ENCODE measurements around the gene PARP9. TPM values are rescaled to one million over a fixed set of nuclear protein-coding genes. Genes with fewer than 3 reads are reported as not detected.

The PARP9 gene
- total RNA-seq, 5 donors from 2014 or later (not counting 1 experiment from before 2014, with no cell fraction given) = 20.2 to 43.0 (median 24.3) TPM

DNA sequence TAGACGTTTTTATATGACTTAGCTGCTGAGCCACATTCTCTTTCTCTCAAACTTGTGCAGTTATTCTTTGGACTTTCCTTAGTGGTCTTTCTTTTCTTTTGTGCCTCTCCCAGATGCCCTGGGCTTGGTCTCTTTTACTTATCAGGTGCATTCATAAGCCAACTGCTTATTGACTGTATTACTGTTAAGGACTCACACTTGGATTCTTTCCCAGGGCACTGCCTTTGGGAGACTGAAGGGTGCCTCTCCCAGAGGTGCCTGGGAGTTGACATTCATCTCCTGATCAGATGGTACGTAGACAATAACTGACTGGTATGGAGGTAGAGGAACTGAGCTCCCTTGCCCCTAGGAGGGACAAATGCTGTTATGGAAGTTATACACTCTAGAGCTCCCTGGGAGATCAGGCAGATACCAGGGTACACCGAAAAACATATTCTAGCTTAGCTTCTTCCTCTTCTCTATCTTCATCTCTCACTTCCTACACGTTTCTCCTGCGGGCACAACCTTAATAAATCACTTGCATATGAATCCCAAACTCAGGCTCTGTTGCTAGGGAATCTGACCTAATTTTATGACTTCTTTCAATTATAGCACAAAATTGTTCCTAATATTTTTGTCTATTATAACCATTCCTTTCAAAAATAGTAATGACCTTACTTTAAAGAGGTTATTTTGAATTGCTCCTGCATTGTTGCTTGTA, 38.1 kb upstream of the PARP9 start:
- H3K27me3 ChIP-seq (replicated peaks in 1 of 2; ENCODE audit: control insufficient read depth in 2 of 2, extremely low read depth in 1 of 2, insufficient read depth in 2 of 2, low read length in 1 of 2) = no peaks in the 10 kb centered on the region
- no peak overlapping the region for H3K27ac ChIP-seq (ENCODE audit: low read length)
- peaks cover 7 to 30% (median 9%) of the 10 kb centered on the region in 3 donors for H3K4me1 Mint-ChIP-seq
- H3K4me3 ChIP-seq (ENCODE audit: control insufficient read depth in 1 of 2, extremely low read depth in 1 of 2, low read length in 1 of 2) = no peak overlapping the region
- H3K27me3 Mint-ChIP-seq = no peaks in the 10 kb centered on the region
- ChIA-PET POLR2A (no interaction called here), CTCF (no interaction called here)
- 96% methylated on average over 4 of the region's 5 CpGs for WGBS (ENCODE audit: insufficient coverage)
- H3K27ac Mint-ChIP-seq = no peak overlapping the region
- no peaks in the 10 kb centered on the region for H3K9me3 Mint-ChIP-seq
- no peak overlapping the region for H3K4me3 Mint-ChIP-seq
- H3K9me3 ChIP-seq = no peaks in the 10 kb centered on the region
- peaks cover 0 to 7% of the 10 kb centered on the region in 2 donors for H3K36me3 ChIP-seq (ENCODE audit: control insufficient read depth in 2 of 2, extremely low read depth in 1 of 2, insufficient read depth in 1 of 2, low read length in 1 of 2)
- no peak for DNase-seq
- ATAC-seq (replicated peaks in 1 of 4) = no peak
- H3K36me3 Mint-ChIP-seq = peaks cover 38% of the 10 kb centered on the region
- H3K4me1 ChIP-seq (ENCODE audit: control insufficient read depth in 1 of 2, extremely low read depth in 1 of 2, insufficient read depth in 2 of 2, low read length in 2 of 2) = no peaks in the 10 kb centered on the region

DNA sequence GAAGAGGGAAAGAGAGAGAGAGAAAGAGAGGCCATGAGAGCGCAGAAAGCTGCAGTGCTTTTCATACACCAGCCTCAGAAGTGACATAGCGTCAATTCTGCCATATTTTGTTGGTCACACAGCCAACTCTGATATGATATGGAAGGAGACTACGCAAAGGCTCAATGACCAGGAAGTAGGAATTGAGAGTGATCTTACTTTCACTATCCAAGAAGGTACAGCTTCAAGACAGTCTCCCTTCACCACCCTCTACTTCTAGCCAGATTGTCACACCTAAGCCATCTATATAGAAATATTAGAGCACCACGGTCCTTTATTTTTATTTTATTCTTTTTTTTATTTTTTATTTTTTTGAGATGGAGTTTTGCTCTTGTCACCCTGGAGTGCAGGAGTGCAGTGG, 34.5 kb upstream of the PARP9 start:
- Histone ChIP-seq H3K4me3 (ENCODE audit: control insufficient read depth in 1 of 2, extremely low read depth in 1 of 2, low read length in 1 of 2) (no peak overlapping the region), H3K9me3 (peaks cover 2% of the 10 kb centered on the region), H3K27me3 (replicated peaks in 1 of 2; ENCODE audit: control insufficient read depth in 2 of 2, extremely low read depth in 1 of 2, insufficient read depth in 2 of 2, low read length in 1 of 2) (no peaks in the 10 kb centered on the region), H3K27ac (ENCODE audit: low read length) (no peak overlapping the region), H3K36me3 (ENCODE audit: control insufficient read depth in 2 of 2, extremely low read depth in 1 of 2, insufficient read depth in 1 of 2, low read length in 1 of 2) (peaks cover 0 to 3% of the 10 kb centered on the region in 2 donors), H3K4me1 (ENCODE audit: control insufficient read depth in 1 of 2, extremely low read depth in 1 of 2, insufficient read depth in 2 of 2, low read length in 2 of 2) (no peaks in the 10 kb centered on the region)
- H3K9me3 Mint-ChIP-seq = peaks cover 0 to 4% (median 4%) of the 10 kb centered on the region in 3 donors
- H3K27me3 Mint-ChIP-seq = no peaks in the 10 kb centered on the region
- H3K27ac Mint-ChIP-seq = no peak overlapping the region
- ChIA-PET POLR2A (no interaction called here), CTCF (interaction anchor here in 1 of 2 donors (0.7 kb wide), 1 partner anchor 20 kb away, joined by 3 read pairs; no protein-coding TSS in a partner anchor)
- no peak for ATAC-seq (replicated peaks in 1 of 4)
- peaks cover 45% of the 10 kb centered on the region for H3K36me3 Mint-ChIP-seq
- no CpG with 5 or more reads among the region's 4 CpGs for WGBS (ENCODE audit: insufficient coverage)
- H3K4me3 Mint-ChIP-seq = no peak overlapping the region
- DNase-seq = no peak
- H3K4me1 Mint-ChIP-seq = peaks cover 7 to 29% (median 11%) of the 10 kb centered on the region in 3 donors

DNA sequence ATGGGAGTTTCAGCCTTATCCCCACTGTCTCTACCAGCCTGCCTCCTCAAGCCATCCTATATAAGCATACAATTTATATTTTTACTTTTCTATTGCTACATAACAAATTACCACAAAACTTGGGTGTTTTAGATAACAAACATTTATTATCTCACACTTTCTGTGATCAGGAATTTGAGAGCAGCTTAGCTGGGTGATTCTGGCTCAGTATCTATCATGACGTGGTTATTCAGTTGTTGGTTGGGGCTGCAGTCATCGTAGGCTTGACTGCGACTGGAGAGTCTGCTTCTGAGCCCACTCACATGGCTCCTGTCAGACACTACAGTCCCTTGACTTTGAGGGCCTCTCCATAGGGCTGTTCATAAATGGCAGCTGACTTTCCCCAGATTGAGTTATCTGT, 34.1 kb upstream of the PARP9 start:
- CTCF ChIA-PET = interaction anchor here (0.5 to 0.7 kb wide), 2 partner anchors 18 to 20 kb away, joined by 3 to 7 read pairs; no protein-coding TSS in a partner anchor
- ATAC-seq (replicated peaks in 1 of 4) = no peak
- H3K36me3 Mint-ChIP-seq = peaks cover 43% of the 10 kb centered on the region
- peaks cover 0 to 4% (median 4%) of the 10 kb centered on the region in 3 donors for H3K9me3 Mint-ChIP-seq
- H3K27me3 Mint-ChIP-seq = no peaks in the 10 kb centered on the region
- Histone ChIP-seq H3K27ac (ENCODE audit: low read length) (no peak overlapping the region), H3K36me3 (ENCODE audit: control insufficient read depth in 2 of 2, extremely low read depth in 1 of 2, insufficient read depth in 1 of 2, low read length in 1 of 2) (peaks cover 0 to 3% of the 10 kb centered on the region in 2 donors), H3K4me1 (ENCODE audit: control insufficient read depth in 1 of 2, extremely low read depth in 1 of 2, insufficient read depth in 2 of 2, low read length in 2 of 2) (no peaks in the 10 kb centered on the region), H3K4me3 (ENCODE audit: control insufficient read depth in 1 of 2, extremely low read depth in 1 of 2, low read length in 1 of 2) (no peak overlapping the region), H3K9me3 (peaks cover 2% of the 10 kb centered on the region), H3K27me3 (replicated peaks in 1 of 2; ENCODE audit: control insufficient read depth in 2 of 2, extremely low read depth in 1 of 2, insufficient read depth in 2 of 2, low read length in 1 of 2) (no peaks in the 10 kb centered on the region)
- no peak overlapping the region for H3K27ac Mint-ChIP-seq
- WGBS (ENCODE audit: insufficient coverage) = 100% methylated on average over 2 of the region's 3 CpGs
- POLR2A ChIA-PET = no interaction called here
- DNase-seq = no peak
- H3K4me3 Mint-ChIP-seq = no peak overlapping the region
- peaks cover 7 to 26% (median 11%) of the 10 kb centered on the region in 3 donors for H3K4me1 Mint-ChIP-seq

DNA sequence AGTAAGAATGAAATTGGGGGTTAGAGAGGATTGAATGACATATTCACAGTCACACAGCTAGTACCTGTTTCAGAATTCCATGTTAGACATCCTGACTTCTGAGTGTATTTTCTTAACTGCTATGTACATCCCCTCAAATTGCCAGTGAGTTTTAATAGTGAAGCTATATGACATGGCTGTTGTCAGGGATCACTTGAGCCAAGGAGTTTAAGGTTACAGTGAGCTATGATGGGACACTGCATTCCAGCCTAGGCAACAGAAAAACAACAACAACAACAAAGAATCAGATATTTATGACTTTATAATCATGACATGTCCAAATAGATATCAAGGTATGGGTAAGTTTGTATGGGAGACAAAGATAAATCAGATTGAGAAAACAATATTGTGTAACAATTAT, 29.9 kb upstream of the PARP9 start:
- CTCF ChIA-PET = interaction anchor here in 1 of 2 donors (0.8 kb wide), 1 partner anchor 22 kb away, joined by 4 read pairs; no protein-coding TSS in a partner anchor
- ATAC-seq (replicated peaks in 1 of 4) = no peak
- POLR2A ChIA-PET = no interaction called here
- Histone ChIP-seq H3K27ac (ENCODE audit: low read length) (no peak overlapping the region), H3K9me3 (peaks cover 2% of the 10 kb centered on the region), H3K4me1 (ENCODE audit: control insufficient read depth in 1 of 2, extremely low read depth in 1 of 2, insufficient read depth in 2 of 2, low read length in 2 of 2) (no peaks in the 10 kb centered on the region), H3K4me3 (ENCODE audit: control insufficient read depth in 1 of 2, extremely low read depth in 1 of 2, low read length in 1 of 2) (no peak overlapping the region), H3K27me3 (replicated peaks in 1 of 2; ENCODE audit: control insufficient read depth in 2 of 2, extremely low read depth in 1 of 2, insufficient read depth in 2 of 2, low read length in 1 of 2) (no peaks in the 10 kb centered on the region), H3K36me3 (ENCODE audit: control insufficient read depth in 2 of 2, extremely low read depth in 1 of 2, insufficient read depth in 1 of 2, low read length in 1 of 2) (peaks cover 0 to 3% of the 10 kb centered on the region in 2 donors)
- Mint-ChIP-seq H3K27ac (no peak overlapping the region), H3K9me3 (peaks cover 0 to 4% (median 4%) of the 10 kb centered on the region in 3 donors), H3K4me1 (peaks cover 5 to 19% (median 14%) of the 10 kb centered on the region in 3 donors), H3K4me3 (no peak overlapping the region), H3K27me3 (no peaks in the 10 kb centered on the region), H3K36me3 (peaks cover 45% of the 10 kb centered on the region)
- no peak for DNase-seq

- no peaks in the 10 kb centered on the region for H3K9me3 ChIP-seq
- H3K4me3 Mint-ChIP-seq = no peak overlapping the region
- H3K27me3 ChIP-seq (replicated peaks in 1 of 2; ENCODE audit: control insufficient read depth in 2 of 2, extremely low read depth in 1 of 2, insufficient read depth in 2 of 2, low read length in 1 of 2) = no peaks in the 10 kb centered on the region
- H3K36me3 Mint-ChIP-seq = peaks cover 38% of the 10 kb centered on the region
- H3K4me1 ChIP-seq (ENCODE audit: control insufficient read depth in 1 of 2, extremely low read depth in 1 of 2, insufficient read depth in 2 of 2, low read length in 2 of 2) = no peaks in the 10 kb centered on the region
- ATAC-seq (replicated peaks in 1 of 4) (no peak), DNase-seq (no peak)
- no peak overlapping the region for H3K27ac ChIP-seq (ENCODE audit: low read length)
- no peaks in the 10 kb centered on the region for H3K36me3 ChIP-seq (ENCODE audit: control insufficient read depth in 2 of 2, extremely low read depth in 1 of 2, insufficient read depth in 1 of 2, low read length in 1 of 2)
- CTCF ChIA-PET = no interaction called here
- no peaks in the 10 kb centered on the region for H3K27me3 Mint-ChIP-seq
- POLR2A ChIA-PET = no interaction called here
- H3K9me3 Mint-ChIP-seq = no peaks in the 10 kb centered on the region
- H3K4me1 Mint-ChIP-seq = peaks cover 18 to 36% (median 26%) of the 10 kb centered on the region in 3 donors
- H3K4me3 ChIP-seq (ENCODE audit: control insufficient read depth in 1 of 2, extremely low read depth in 1 of 2, low read length in 1 of 2) = no peak overlapping the region
- no peak overlapping the region for H3K27ac Mint-ChIP-seq
- WGBS (ENCODE audit: insufficient coverage) = no CpG with 5 or more reads among the region's 2 CpGs
These were observed 26.5 kb upstream of the PARP9 start for GRCh38 chr3:122590610-122591009.

GRCh38 chr3:122589297-122589696, 25.2 kb upstream of the PARP9 start:
- H3K27me3 Mint-ChIP-seq = no peaks in the 10 kb centered on the region
- ChIA-PET POLR2A (no interaction called here), CTCF (no interaction called here)
- no peak overlapping the region for H3K4me3 ChIP-seq (ENCODE audit: control insufficient read depth in 1 of 2, extremely low read depth in 1 of 2, low read length in 1 of 2)
- DNase-seq (no peak), ATAC-seq (replicated peaks in 1 of 4) (no peak)
- no peak overlapping the region for H3K4me3 Mint-ChIP-seq
- no peaks in the 10 kb centered on the region for H3K4me1 ChIP-seq (ENCODE audit: control insufficient read depth in 1 of 2, extremely low read depth in 1 of 2, insufficient read depth in 2 of 2, low read length in 2 of 2)
- H3K36me3 Mint-ChIP-seq = peaks cover 38% of the 10 kb centered on the region
- H3K36me3 ChIP-seq (ENCODE audit: control insufficient read depth in 2 of 2, extremely low read depth in 1 of 2, insufficient read depth in 1 of 2, low read length in 1 of 2) = peaks cover 0 to 4% of the 10 kb centered on the region in 2 donors
- H3K9me3 Mint-ChIP-seq = no peaks in the 10 kb centered on the region
- H3K27ac Mint-ChIP-seq = no peak overlapping the region
- no peaks in the 10 kb centered on the region for H3K9me3 ChIP-seq
- no peaks in the 10 kb centered on the region for H3K27me3 ChIP-seq (replicated peaks in 1 of 2; ENCODE audit: control insufficient read depth in 2 of 2, extremely low read depth in 1 of 2, insufficient read depth in 2 of 2, low read length in 1 of 2)
- H3K4me1 Mint-ChIP-seq = peaks cover 22 to 42% (median 24%) of the 10 kb centered on the region in 3 donors
- no peak overlapping the region for H3K27ac ChIP-seq (ENCODE audit: low read length)
- WGBS (ENCODE audit: insufficient coverage) = no CpG with 5 or more reads among the region's 5 CpGs

Data from T-cell (primary cell).